GM12865 (cell line): ENCODE data around the gene RRAGC.

ENCODE experiments used
- DNase-seq: peaks from one replicate; pipeline ENCODE4 v3.0.0; 2010; ENCODE audit warnings: low read depth
- H3K4me3 ChIP-seq: 2 replicates; pipeline ENCODE4 v1.5.1; 2011; ENCODE audit warnings: mild to moderate bottlenecking, low read depth, low read length, control low read depth
- TF ChIP-seq, protein P1 (sequence below): IDR thresholded peaks from 2 replicates; pipeline ENCODE4 v1.5.1; 2011; ENCODE audit warnings: low read length, control low read depth, low read depth, inconsistent platforms; ENCODE audit not compliant: insufficient read depth; ENCODE audit errors: missing control alignments

RRAGC gene

DNA sequence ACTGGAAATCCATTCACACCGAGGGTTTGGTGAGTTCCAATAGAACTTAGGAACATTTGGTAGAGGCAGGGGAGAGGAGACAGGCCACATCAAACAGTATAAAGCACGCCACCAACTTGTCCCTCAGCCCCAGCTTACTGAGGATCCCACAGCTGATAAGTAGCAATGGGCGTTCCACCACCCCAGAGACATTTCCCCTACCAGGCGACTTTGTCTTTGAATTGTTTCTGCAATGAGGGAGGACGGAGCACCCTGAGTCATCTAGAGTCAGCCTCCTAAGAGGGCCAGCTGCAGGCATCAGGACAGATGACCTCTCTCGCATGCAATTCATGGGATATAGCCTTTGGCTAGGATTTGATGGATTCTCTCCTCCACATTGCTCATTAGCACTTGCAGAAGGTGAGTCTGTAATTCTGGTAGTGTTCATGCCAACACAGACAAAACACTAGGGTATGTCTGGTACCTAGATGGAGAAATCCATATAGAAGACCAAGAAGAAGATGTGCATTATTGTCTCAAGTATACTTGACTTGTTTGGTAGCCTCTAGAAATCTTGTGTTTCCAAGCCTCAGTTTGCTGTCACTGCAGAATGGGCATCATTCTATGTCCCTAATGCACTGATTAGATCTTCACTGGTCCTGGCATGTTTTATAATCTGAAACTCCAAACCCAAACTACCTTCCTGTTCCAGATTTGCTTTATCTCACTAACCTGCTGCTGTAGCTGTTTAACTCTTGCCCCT lies 69.0 kb downstream of the RRAGC start:
- H3K4me3 ChIP-seq = no peak overlapping the region
- TF ChIP-seq, protein P1, sequence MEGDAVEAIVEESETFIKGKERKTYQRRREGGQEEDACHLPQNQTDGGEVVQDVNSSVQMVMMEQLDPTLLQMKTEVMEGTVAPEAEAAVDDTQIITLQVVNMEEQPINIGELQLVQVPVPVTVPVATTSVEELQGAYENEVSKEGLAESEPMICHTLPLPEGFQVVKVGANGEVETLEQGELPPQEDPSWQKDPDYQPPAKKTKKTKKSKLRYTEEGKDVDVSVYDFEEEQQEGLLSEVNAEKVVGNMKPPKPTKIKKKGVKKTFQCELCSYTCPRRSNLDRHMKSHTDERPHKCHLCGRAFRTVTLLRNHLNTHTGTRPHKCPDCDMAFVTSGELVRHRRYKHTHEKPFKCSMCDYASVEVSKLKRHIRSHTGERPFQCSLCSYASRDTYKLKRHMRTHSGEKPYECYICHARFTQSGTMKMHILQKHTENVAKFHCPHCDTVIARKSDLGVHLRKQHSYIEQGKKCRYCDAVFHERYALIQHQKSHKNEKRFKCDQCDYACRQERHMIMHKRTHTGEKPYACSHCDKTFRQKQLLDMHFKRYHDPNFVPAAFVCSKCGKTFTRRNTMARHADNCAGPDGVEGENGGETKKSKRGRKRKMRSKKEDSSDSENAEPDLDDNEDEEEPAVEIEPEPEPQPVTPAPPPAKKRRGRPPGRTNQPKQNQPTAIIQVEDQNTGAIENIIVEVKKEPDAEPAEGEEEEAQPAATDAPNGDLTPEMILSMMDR = no peak
- DNase-seq = no peak

DNA sequence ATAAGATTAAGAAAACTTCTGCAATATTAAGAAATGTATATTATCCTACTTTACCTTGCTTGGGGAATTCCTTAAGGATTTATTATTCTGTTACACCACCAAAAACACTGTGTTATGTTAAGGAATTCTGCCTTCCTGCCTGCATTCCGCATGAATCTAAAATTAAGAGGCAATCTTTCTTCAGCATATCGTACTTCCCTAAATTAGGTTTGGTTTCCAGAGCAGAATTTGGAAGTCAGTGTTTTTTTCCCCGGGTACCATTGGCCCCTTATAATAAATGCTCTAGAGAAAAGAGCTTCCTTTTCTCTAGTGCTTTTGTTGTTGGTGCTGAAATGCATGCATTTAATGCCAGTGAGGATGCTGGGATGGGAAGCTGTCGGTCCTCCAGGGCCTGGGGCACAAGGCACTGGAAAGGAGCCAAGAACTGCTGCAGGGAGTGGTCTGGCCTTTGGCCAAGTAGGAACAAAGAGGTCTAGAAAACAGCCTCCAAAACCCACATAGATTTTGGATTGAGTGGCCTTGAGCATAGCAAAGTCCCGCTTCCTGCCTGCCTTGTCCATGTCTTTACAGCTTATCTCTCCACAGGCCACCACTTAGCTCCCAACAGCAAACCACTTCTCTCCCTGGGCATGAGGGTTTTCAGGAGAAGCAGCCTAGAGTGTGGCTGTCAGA lies 69.9 kb downstream of the RRAGC start:
- TF ChIP-seq, protein P1 = no peak
- no peak overlapping the region for H3K4me3 ChIP-seq
- DNase-seq = no peak

DNA sequence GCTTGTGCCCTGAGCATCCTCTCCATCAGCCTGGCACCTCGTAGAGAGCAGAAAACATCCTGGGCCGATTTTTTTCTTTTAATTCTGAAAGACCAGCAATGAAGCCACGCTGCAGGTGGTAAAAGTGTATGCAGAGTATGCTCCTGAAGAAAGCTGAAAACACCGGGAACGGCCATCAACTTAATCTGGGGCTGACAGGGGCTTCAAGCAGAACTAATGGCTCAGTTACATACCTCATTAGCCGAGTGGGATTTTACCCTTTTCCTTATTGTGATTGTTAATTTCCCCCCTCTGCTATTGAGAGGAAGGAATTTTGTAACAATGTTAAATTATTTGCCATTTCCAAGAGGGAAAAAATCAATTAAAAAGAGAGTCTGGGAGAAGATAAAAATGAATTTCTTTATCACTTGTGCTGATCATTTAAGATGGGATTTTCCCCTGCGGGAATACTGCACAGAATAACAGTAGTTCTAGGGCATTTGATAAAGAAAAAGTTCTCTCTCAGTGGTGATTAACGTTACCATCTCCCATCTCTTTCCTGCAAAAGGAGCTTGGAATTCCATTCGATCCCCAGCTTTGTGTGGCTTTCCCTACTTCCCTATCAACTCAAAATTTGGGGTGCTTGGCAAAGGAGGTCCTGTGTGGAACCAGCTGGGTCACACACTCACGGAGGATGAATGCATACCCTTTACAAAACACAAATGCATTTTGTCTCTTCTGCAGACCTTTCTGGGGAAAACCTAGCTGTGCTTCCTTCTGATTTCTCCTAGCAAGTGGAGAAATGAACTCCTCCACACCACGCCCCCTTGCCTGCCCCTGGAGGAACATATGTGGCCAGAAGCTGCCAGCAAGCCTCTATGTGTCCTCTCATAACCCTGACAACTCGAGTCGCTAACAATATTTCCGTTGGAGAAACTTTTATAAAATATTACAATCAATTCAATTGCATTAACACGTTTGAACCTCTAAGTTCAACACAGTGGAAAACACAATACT lies 70.9 kb downstream of the RRAGC start:
- no peak overlapping the region for H3K4me3 ChIP-seq
- TF ChIP-seq, protein P1 = no peak
- no peak for DNase-seq
